COLO668 (cell line): ENCODE measurements around the gene PRPF31.

Source experiments
- DNase-seq: peaks from one replicate; lab custom pipeline; 2025; ENCODE audit not compliant: unreplicated experiment; lab: John Stamatoyannopoulos, UW

PRPF31 gene

GRCh38 chr19:54107876-54108490, 7.6 kb upstream of the PRPF31 start:
- DNase-seq = no peak

GRCh38 chr19:54108496-54108895, 7.1 kb upstream of the PRPF31 start:
- no peak for DNase-seq

DNA sequence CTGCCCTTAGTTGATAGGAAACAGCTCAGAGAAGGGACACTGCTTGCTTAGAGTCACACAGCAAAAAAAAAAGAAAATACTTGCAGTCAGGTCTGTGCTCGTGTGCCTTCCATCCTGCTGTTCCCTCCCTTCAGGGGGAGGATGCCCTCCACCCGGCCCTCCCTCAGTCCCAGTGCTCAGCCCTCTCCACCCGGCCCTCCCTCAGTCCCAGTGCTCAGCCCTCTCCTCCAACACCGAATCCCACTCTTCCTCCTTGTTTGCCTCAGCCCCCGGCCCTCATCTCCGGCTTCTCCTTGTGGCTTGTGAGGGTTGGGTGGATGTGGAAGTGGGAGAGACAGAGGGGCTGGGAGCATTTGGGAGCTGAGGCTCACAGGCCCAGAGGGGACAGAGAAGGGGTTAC, 5.9 kb upstream of the PRPF31 start:
- no peak for DNase-seq

GRCh38 chr19:54114340-54115108, 1.0 kb upstream of the PRPF31 start:
- DNase-seq = peak; percentile 55

DNA sequence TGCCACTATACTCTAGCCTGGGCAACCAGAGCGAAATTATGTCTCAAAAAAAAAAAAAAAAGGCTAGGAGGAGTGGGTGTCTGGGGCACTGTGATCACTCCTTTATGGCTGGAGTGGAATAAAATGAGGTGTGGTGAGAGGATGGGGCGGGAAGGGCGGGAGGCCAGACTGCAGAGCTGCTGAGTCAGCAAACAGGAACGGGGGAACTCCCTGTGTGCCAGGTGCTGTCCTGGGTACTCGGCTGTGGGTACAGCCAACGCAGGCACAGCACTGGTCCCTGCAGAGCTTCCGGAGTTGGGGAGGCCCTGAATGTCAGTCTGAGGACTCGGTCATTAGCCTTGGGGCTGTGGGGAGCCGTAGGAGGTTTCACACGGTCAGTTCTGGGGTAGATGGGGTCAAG, 5.7 kb downstream of the PRPF31 start:
- DNase-seq = no peak

DNA sequence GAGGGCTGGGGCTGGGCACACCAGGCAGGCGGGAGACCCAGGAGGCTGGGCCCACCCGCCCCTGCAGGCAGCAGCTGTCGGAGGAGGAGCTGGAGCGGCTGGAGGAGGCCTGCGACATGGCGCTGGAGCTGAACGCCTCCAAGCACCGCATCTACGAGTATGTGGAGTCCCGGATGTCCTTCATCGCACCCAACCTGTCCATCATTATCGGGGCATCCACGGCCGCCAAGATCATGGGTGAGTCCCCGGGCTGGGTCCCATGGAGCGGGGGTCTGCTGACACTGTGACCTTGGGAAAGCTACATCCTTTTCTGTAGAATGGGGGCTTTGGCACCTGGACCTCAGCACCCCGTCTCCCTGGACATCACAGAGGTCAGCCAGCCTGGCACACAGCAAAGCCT, 8.1 kb downstream of the PRPF31 start:
- DNase-seq = no peak

- no peak for DNase-seq
These were observed 8.8 kb downstream of the PRPF31 start for GRCh38 chr19:54124393-54124792.

- DNase-seq = no peak
These were observed 10.2 kb downstream of the PRPF31 start for GRCh38 chr19:54125713-54126112.

GRCh38 chr19:54127688-54128440, 12.3 kb downstream of the PRPF31 start:
- no peak for DNase-seq

DNA sequence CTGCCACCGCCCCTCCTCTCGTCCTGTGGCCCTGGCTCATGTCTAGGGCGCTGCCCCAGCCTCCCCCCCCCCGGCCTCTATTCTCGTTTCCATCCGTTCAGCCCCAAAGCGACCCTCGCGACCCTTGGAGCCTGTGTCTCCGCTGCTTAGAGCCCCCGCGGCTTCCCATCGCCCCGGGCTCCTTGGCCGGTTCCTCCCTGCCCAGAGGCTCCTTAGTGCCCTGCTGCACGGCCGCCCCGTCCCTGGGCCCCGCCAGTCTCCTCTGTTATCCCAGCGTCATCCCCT, 12.8 kb downstream of the PRPF31 start:
- DNase-seq = no peak

- DNase-seq = no peak
These were observed 13.5 kb downstream of the PRPF31 start for GRCh38 chr19:54128796-54129616.

- DNase-seq = no peak
These were observed 14.1 kb downstream of the PRPF31 start for GRCh38 chr19:54129617-54129996.

DNA sequence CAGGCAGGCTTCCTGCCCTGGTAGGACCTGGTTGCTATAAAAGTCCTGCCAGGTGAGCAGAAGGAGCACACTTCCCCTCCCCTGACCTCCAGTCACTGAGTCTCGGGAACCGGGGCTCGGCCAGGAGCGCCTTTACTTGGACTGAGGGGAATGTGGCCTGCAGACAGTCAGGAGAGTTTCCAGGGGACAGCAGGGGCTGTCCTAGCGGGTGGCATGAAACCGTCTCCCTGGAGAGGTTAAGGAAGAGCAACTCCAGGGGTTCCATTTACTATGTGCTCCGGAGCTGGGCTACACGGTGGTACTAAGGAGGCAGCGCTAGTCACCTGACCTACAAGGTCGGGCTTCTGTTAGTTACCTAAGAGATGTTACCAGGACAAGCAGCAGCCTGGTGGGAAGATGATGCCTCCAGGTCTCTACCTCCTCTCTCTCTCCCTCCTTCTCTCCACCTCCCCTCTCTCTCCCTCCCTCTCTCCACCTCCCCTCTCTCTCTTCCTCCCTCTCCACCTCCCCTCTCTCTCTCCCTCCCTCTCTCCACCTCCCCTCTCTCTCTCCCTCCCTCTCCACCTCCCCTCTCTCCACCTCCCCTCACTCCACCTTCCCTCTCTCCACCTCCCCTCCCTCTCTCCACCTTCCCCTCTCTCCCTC, 17.9 kb downstream of the PRPF31 start:
- no peak for DNase-seq

DNA sequence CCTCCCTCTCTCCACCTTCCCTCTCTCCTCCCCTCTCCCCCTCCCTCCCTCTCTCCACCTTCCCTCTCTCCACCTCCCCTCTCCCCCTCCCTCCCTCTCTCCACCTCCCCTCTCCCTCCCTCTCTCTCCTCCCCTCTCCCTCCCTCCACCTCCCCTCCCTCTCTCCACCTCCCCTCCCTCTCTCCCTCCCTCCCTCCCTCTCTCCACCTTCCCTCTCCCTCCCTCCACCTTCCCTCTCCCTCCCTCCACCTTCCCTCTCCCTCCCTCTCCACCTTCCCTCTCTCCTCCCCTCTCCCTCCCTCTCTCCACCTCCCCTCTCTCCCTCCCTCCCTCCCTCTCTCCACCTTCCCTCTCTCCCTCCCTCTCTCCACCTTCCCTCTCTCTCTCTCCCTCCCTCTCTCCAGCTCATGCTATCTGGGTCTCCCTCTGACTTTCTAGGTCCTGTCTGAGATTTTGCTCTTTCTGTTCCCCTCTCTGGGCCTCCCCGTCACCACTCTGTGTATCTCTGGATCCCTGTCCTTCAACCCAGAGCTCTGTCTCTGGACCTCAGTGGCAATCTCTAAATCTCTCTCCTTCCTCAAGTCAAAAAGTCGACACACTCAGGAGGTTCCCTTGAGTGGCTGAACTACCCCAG, 18.5 kb downstream of the PRPF31 start:
- DNase-seq = no peak

GRCh38 chr19:54136086-54136863, 20.7 kb downstream of the PRPF31 start:
- peak; percentile 30 for DNase-seq

GRCh38 chr19:54136864-54137698, 21.5 kb downstream of the PRPF31 start:
- DNase-seq = peak; percentile 99

- DNase-seq = peak; percentile 31
These were observed 22.3 kb downstream of the PRPF31 start, which contains the start of gene CNOT3 for GRCh38 chr19:54137699-54138488. TSS of gene CNOT3 (plus strand) at chr19:54137762. CDS start at chr19:54142979, 5,217 bp downstream.
